ENCODE measurements around the gene GSKIP.
A peak's percentile ranks its signal among the peaks of the same experiment; 100 is the strongest.

GSKIP gene

DNA sequence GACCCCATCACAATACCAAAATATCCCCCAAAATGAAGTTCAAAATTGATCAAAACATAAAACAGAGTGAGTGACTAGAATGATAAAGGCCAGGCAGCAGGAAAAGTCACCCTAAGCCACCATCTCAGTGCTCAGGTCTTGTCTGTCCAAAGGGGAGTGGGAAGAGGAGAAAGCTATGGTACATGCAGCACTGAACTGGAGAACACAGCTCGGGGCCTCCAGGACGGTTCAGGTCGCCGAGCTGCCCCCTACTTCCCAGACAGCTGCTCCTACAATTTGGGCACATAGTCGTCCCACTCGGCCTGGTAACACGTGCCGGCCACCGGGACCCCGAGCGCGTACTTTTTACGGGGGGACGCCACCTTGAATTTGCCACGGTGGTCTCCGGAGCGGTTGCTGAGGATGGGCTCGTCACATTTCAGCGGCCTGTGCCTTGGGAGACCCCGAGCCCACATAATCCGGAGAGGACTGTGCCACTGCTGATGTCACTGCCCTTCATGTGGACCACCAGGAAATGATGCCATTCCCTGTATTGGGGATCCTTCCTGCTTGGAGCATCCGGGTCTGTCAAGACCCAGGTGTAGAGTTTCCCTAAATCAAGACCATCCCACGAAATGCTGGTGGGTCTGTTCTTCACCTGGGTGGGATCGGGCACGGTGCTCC lies 60.3 kb downstream of the GSKIP start:
- TF ChIP-seq, protein P1, sequence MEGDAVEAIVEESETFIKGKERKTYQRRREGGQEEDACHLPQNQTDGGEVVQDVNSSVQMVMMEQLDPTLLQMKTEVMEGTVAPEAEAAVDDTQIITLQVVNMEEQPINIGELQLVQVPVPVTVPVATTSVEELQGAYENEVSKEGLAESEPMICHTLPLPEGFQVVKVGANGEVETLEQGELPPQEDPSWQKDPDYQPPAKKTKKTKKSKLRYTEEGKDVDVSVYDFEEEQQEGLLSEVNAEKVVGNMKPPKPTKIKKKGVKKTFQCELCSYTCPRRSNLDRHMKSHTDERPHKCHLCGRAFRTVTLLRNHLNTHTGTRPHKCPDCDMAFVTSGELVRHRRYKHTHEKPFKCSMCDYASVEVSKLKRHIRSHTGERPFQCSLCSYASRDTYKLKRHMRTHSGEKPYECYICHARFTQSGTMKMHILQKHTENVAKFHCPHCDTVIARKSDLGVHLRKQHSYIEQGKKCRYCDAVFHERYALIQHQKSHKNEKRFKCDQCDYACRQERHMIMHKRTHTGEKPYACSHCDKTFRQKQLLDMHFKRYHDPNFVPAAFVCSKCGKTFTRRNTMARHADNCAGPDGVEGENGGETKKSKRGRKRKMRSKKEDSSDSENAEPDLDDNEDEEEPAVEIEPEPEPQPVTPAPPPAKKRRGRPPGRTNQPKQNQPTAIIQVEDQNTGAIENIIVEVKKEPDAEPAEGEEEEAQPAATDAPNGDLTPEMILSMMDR (conservative IDR thresholded peaks at IDR 0.05; ENCODE audit: low read length) = no peak
- DNase-seq (ENCODE audit: low read depth) = no peak
- peak overlapping the region; percentile 49 for H3K4me3 ChIP-seq (ENCODE audit: low read length)

DNA sequence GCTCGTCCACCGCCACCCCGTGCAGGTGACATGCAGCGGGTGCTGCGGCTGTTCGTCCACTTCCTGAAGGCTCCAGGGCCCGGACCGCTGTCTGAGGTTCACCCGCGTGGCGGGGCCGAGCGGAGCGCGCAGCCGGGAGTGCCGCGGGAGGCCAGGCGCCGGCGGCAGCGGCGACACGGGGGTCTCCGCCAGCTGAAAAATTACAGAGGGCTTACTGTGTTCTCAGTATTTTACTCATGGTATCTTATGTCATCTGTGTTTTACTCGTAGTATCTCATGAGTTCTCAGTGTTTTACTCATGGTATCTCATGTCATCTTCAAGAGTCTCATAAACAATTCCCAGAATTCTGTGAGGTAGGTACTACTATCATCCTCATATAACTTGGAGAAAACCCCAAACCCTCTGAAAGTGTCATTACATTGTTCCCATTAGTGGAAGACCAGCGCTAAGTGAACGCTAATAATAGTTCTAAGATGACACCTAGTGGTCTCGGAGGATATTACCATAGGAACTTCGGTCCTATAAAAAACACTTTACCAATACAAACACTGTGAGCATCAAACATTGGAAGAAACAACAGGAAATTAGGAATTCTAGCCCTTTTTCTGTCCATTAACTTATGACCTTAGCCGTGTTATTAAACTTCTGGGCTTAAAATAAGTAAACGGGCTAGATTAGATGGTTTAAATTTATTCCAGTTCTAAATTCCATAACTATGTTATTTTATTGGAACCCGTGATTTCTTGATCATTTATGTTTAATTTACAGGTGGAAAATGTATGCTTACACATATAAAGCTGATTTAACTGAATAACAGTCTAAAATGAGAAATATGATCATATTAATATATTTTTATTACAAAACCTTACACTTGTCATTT lies 61.0 kb downstream of the GSKIP start:
- H3K4me3 ChIP-seq (ENCODE audit: low read length) = peak overlapping the region; percentile 49
- TF ChIP-seq, protein P1 (conservative IDR thresholded peaks at IDR 0.05; ENCODE audit: low read length) = peak; percentile 81
- peak; percentile 69 for DNase-seq (ENCODE audit: low read depth)

DNA sequence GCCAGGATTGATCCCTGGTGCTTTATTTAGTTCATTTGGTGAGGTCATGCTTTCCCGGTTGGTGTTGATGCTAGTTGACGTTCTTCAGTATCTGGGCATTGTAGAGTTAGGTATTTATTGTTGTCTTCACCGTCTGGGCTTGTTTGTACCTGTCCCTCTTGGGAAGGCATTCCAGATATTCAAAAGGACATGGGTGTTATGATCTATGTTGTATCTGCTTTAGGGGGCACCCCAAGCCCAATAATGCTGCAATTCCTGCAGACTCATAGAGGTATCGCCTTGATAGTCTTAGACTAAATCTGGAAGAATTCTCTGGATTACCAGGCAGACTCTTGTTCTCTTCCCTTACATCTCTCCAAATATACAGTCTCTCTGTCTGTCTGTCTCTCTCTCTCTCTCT lies 70.7 kb downstream of the GSKIP start:
- no peak for DNase-seq (ENCODE audit: low read depth)
- TF ChIP-seq, protein P1 (conservative IDR thresholded peaks at IDR 0.05; ENCODE audit: low read length) = no peak
- no peak overlapping the region for H3K4me3 ChIP-seq (ENCODE audit: low read length)
